Left lobe of liver (tissue), 2 donors: Measurements from ENCODE around the gene CTSE. TPM values are rescaled to one million over a fixed set of nuclear protein-coding genes. Genes with fewer than 3 reads are reported as not detected.

Source experiments
- ATAC-seq: fragments of 200-7000 bp; cut with Tn5 transposase; one replicate; pipeline ENCODE4 v1.9.1; 2020; ENCODE audit warnings: mild to moderate bottlenecking, moderate library complexity
- DNase-seq: peaks from one replicate; pipeline ENCODE4 v3.0.0-alpha.2; 2020; ENCODE audit warnings: low spot score
- total RNA-seq: library from RNA; stranded (reverse); gene quantifications from one replicate; pipeline ENCODE4 v1.2.1, GENCODE V29; 2021
- donor health status: DM: no; HTN: no; CAD: no; lungs with moderate emphysema.
- donor health status: DM: no; HTN: yes; CAD: no.

CTSE gene
- total RNA-seq, 1 donor from 2014 or later = not detected

DNA sequence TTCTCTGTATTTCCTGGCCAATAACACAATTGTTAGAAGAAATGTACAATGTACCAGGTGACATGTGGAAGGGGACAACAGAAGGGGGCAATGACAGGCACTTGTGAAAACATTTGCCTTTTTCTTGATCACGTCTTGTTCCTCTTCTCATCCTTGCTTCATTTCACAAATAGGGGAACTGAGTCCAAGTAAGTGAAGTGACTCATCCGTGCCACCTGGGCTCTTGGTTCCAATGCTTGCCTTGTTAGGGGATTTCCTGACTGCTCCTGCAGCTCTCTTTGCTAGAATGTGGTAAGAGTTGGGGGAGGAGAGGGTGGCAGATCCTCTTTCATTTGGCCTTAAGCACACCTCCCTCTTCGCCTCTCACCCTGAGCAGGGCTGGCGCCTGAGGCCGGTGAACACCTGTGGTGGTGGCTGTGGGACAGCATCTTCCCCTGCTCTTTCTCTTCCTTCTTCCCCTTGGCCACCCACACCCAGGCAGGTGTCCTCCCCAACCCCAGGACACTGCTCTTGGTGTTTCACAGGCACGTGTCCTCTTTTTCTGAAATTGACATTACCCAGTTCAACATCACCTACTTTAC is 27.1 kb upstream of the CTSE start:
- DNase-seq (no peak), ATAC-seq (no peak)

DNA sequence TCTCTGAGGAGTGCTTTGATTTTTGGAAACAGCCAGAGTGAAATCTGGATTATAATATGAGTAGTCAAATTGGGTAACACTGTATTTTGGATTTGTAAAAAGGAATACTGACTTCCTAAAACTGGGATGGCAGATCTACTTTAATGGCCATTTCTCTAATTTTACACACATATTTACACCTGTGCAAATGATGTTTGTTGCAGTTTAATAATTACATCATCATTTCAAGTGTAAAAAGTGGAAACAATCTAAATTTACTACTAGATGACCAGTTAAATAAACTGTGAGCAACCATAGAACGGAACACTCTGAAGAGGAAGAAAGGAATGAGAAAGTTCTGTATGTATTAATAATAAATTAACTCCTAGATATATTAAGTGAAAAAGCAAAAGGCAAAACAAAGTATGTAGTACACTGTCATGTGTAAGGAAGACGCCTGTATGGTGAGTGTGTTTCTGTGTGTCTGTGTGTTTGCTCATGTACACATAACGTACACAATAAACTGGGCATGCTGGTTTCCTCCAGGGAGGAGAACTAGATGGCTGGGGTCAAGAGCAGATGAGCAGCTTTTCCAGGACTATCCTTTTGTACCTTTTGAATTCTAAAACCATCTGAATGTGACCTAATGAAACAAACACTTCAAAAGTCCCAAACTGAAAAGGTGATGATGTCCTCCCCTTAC is 26.4 kb upstream of the CTSE start:
- ATAC-seq (no peak), DNase-seq (no peak)

DNA sequence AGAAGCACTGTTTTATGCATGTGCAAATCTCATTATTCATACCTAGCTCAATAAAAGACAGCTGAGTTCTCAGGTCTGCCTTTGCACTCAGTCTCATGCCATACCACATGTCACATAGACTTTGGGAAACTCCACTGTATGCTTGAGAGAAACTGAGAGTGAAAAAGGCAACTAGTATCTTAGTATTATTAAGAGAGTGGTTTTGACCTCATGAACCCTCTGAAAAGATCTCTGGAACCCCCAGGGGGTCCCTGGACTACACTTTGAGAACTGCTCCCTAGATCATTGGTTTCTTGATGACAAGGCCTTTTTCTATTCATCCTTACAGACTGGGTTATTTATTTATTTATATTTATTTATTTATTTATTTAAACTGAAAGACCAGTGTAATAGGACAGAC is 25.6 kb upstream of the CTSE start:
- ATAC-seq (no peak), DNase-seq (no peak)

DNA sequence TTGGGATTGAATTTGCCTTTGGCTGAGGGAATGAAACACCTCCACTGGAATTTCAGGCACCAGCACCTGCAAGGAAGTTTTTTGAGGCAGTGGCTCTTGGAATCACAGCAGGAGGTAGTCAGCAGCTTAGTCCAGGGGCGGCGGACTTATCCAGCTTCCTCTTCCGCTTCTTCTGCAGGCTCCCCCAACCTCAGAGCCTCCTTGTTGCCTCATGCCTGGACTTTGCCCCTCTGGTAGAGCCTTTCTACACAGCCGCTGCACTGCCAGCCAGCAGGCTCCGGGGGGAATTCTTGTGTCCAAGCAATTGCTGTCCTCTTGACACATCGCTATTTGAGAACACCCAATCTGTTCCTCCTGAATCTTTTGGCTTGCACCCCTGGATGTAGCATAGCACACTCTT is 24.9 kb upstream of the CTSE start:
- DNase-seq (peak; percentile 74), ATAC-seq (peak; percentile 80)

DNA sequence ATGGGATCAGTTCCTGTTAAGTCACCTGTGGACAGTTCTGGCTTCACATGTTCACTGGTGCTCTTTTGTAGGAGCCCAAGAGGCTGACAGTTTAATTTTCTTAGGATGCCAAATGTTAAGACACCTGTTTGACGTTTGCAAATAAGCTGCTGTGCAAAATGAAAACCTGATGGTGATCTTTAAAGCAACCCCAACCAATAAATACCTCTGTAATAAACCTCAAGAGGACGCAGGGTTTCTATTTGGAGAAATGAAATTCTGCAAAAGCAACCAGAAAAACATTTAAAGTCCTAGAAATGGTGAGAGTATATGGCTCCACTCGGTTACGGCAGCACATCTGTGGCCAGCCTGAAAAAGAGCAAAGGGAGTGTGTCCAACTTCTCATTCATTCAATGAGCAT is 23.6 kb upstream of the CTSE start:
- DNase-seq = no peak
- ATAC-seq = no peak

DNA sequence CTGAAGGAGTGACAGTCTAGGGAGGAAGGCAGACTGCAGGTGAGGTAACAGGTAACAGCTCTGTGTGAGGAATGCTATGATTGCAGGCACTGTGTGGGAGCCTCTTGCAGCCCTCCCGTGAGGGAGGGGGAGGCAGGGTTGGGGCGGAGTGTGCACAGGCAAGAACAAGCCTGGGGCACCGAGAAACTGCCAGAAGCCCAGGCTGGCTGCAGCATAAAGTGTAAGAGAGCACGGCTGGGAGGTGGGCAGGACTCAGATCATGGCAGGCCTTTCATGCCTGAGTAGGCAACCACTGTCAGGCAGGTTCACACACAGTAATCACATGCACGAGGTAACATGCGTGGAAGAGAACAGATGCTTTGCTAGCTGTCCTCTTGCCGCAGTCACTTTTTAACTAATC is 17.9 kb upstream of the CTSE start:
- DNase-seq (no peak), ATAC-seq (no peak)

DNA sequence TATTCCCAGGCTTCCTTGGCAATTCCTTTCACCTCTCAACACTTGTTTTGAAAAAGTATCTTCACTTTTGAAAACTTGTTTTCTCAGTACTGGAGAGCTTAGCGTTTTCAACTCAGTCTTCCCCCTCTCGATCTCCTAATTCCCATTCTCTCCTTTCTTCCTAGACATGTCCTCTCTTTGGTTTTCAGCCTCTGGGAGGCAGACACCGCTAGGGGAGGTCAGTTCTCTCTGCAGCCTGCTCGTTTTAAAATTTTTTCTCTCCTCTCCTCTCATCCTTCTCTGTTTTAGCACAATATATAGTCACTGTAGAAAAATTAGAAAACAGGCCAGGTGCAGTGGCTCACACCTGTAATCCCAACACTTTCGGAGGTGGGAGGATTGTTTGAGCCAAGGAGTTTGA is 16.6 kb upstream of the CTSE start:
- DNase-seq = no peak
- no peak for ATAC-seq

DNA sequence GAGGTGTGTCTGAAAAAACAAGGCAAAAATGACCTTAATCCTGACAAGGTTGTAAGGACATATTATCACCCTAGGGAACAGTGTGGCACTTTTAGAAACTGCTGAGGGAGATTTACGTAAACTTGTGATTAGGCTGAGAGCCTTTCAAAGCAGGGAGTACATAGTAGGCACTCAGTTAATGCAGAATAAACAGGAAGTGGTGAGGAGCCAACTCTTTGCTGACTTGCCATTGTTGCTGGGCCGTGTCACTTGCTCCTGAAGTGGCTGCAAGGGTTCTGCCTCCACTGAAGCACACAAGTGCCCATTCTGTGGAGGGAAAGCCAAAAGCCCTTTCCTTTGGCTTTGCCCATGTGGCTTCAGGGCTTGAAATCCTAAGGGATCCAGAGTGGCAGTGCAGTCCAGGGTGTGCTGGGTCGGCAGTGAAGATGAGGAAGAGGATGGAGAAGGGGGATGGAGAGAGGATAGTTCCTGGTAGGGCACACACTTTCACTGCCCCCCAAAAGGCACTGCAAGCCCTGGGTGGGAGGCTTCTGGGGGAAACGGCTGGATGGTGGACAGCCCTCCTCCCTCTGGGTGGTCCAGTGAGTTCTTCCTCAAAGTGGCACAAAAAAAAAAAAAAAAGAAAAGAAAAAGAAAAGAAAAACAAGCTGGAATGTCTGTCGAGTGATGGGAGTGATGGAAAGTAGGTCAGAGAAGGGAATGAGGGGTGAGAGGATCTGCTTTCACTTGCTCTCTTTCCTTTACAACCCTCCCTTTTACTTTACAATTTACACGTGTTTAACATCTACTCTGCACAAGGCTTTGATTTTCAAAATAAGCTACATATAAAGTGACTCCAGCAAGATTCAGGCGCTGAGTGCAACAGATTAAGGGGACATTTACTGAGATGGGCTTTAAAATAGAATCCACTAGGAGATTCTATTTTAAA is 15.6 kb upstream of the CTSE start:
- DNase-seq = no peak
- ATAC-seq = no peak

DNA sequence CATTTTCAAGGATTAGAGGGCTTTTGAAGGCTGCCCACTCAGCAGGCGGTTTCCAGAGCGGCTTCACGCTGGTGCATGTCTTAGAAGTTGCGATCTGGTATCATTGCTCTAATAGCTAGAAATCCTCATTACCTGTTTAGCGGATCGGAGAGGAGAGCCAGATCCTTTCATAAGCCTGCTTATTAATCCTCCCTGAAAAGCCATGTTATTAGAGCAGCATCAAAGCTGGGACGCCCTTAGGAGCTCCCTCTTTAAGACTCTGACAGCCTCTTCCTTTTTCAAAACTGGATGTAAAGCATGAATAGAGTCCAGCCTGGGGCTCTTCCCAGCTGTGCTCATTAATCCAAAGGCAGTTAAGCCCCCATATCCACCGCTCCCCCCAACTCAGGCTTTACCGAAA is 13.9 kb upstream of the CTSE start:
- no peak for ATAC-seq
- no peak for DNase-seq

DNA sequence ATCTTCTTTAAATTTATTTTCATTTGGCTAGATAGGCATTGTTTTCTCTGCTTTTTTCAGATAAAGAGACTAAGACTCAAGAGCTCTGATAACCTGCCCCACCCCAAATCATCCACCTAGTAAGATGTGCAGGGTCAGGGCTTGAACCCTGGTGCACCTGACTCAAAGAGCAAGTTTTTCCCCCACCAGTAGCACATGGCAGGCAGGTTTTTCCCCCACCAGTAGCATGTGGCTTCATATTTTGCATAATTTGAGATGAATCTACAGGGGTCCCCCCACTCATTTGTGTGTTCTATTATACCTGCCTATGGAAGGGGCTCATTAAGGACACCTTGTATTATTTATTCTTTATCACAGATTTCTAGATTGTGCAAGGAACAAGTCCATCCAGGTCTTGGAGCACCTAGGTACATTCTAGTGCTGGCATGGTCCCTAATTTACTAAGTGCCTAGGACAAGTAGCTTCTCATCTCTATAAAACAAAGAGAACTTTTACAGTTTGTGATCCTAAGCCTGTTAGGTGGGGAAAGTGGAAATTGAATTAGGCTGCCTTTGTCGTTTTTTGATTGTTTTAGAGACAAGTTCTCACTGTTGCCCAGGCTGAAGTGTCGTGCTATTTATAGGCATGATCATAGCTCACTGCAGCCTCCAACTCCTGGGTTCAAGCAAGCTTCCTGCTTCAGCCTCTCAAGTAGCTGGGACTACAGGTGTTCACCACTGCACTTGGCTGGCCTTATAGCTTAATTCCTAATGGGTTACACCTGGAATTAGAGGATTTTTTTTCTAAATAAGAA is 13.2 kb upstream of the CTSE start:
- no peak for DNase-seq
- ATAC-seq = no peak

DNA sequence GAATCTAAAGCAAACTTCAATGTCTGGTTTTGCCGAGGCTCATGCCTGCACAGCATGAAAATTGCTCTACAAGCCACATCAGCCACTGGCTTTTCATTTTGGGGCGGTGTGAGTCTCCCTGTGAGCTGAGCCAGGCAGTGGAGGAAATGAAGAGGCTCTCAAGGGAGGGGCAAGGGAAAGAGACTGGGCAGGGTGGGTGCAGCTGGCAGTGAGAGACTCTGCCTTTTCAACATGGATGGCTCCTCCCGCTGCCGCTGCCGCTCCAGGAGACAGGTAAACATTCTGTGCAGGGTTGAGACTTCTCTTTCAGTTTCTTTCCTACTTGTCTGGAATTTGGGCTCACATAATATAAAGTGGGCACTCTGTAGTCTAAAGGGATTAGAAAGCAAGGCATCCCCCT is 11.3 kb upstream of the CTSE start:
- DNase-seq = no peak

DNA sequence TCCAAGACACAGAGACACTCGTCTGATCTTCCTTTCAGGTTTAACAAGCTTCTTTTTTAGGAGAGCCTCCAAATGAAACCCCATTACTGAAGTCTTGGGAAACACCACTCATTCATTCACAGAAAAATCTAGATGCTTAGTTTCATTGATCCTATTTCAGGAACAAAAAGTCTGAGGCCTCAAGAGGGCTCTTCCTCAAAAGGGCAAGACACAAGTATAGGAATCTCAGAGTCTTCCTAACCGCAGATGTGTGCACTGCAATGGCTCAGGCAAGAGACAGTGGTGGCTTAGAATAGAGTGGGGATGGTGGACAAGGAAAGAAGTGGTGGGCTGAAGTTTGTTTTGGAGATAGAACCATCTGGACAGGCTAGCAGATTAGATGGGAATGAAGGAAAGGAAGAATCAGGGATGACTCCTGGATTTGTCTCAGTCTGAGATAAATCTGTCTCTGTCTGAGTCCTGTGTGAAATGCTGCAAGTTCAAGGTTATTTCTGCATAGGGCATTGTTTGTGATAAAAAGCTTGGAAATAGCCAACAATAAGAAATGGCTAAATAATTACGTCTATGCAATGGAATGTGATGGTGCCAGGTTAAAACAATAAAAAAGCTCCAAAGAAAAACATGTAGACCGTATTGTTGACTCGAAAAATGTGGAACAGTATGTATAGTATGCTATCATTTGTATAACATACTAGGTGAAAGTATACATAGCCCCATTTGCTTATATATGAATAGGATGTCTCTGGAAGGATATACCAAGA is 8.9 kb upstream of the CTSE start:
- no peak for ATAC-seq
- DNase-seq = no peak

More for the DNA sequence above, 11.3 kb upstream of the CTSE start:
- no peak for ATAC-seq

DNA sequence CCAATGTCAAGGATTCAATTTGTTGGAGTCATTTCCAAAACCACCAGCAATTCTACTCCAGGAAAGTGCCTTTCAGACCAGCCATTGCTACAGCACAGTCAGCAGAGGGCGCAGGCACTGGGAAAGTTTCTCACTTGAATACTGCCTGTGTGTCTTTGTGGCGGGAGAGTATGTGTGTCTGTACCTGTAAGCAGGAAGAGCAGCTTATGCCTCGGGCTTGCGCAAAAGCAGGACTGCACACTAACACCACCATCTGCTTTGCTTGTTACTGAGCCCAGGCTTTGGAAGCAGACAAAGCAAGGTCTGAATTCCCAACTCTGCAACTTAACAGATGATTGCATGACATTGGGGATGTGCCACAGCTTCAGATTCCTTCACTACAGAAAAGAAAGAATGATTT is 7.0 kb upstream of the CTSE start:
- ATAC-seq = peak; percentile 94
- DNase-seq = peak; percentile 79

DNA sequence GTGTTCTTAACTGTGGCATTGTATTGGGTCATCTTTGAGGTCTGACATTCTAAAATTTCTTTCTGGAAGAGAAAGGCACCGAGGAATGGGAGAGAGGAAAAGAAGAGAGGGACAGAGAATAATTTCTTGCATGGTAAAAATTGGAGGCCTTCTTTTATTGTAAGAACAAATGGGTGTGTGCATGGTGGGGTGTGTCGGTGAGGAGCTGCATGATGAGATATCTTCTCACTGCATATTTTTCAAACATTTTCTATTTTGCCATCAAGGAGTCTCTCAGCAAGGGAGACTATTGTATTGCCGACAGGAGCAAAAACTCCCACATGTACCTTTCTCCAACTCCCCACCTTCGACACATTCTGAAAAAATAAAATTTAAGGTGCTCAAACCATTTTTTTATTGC is 6.5 kb upstream of the CTSE start:
- DNase-seq (no peak), ATAC-seq (no peak)

DNA sequence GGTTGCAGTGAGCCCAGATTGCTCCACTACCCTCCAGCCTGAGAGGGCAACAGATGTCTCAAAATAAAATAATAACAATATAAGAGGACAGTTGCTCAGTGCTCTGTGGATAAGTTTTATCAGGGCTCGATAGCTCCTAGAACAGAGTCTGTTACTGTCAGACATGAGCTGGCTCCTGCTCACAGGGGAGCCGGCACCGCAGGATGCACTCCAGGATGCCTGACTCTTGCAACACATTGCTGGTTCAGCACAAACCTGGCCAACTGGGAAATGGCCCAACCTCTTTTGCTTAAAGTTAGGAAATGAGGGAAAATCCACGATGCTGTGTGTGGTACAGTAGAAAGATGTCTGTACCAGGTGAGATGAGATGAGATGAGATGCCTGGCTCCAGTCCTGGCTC is 5.8 kb upstream of the CTSE start:
- ATAC-seq = peak; percentile 89
- peak; percentile 91 for DNase-seq

DNA sequence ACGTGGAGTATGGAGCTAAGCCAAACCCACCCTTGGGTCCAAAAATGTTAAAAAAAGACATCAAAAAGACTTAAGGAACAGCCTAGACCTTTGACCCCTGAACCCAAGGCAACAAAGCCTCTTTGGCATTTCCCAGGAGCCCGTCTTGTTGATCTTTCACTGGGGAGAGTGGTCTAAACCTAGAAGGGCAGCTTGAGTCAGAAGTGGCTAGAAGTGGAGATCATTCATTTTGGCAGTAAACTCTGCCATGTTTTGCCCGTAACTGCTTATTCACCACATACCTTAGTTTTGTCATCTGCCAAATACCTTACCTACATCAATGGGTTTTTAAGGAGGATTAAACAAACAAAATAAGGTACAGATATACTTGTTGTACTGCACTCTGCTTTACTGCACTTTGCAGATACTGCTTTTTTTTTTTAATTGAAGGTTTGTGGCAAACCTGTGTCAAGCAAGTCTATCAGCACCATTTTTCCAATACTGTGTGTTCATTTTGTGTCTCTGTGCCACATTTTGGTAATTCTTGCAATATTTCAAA is 1.7 kb upstream of the CTSE start:
- no peak for ATAC-seq
- DNase-seq = no peak

DNA sequence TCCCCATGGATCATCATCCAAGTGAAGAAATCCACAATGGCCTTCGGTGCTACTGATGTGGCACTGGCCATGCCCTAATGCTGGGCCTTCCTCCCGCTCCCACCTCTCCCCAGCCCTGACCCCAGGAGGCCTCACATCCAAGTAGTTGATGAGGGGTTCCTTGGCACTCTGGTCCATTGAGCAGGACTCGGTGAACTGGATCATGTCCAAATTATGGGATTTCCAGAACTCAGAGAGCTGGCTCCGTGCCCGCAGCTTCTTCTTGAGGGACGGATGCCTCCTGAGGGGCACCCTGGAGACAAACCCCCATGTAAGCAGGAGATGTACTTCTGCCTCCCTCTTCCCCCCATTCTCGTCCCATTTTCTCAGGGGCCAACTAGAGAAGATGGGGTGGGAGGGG is 929 bp downstream of the CTSE start:
- ATAC-seq (no peak), DNase-seq (no peak)

DNA sequence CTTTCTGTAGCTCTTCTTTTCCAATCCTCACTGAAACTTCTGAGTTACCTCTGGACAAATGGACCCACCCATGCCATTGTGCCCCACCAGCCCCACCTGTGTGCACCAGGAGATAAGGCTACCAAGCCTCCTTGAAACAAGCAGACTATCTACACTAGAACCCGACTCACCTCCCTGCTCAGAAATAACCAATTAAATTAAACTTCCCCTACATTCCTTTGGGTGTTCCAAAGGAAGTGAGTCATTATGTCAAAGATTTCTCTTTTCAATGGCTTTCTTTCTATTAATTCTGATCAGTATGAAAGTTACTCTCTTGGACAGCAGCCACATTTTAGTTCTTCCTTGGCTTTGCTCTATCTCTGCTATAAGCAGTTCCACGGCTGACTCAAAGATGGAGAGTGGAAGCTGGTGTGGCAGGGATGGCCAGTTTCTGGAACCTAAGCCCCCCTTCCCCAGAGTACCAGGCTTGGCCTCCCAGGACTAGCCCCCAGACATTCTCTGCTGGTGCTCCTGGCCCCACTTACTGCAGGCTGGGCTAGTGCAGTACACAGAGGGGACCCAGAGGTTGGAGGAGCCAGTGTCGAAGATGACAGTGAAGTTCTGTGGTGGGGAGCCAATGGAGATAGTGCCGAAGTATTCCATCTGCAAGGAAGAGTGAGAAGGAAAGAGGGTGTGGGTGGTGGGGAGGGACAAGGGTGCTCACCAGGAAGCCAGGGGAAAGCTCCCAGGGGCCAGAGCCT is 1.9 kb downstream of the CTSE start:
- no peak for ATAC-seq
- no peak for DNase-seq

DNA sequence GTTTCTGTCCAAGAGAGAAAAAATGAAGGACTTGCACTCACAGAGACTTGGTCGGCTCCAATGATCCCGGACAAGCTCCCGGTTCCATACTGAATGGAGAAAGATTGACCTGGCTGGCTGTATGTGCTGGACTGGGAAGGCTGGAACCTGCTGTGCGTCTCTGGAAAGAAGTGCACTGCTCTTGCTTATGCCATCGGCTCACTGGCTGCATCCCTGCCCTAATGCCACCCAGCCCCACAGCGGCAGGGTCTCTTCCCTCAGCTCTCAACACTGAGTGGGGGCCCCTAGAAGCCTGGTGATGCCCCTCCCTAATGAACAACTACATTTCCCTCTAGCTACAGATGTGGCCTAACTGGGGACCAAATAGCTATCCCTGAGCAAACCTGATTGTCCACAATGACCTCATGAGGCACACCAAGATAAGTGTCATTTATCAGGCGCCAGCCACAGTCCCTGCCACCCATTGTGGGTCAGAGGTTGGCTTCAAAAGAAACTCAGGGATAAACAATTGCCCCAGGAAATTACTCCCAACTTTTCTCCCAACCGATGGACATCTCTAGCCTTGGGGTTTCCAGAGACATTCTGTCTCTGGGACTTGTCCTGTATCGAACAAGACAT is 2.6 kb downstream of the CTSE start:
- ATAC-seq = no peak

More for the DNA sequence above, 2.6 kb downstream of the CTSE start:
- DNase-seq = no peak
